Stimulated activated CD8-positive, alpha-beta memory T cell treated with anti-CD3 and anti-CD28 coated beads, Interleukin-15, amount 100 ng/mL, for 48 hours (primary cell): ENCODE data around the gene TPSD1.
"Not testable (repeated sequence)": the region's sequence is repeated elsewhere in the genome, so short reads cannot be mapped to it uniquely, and the experiment has no call there.

Source experiments
- DNase-seq, 2 donors: peaks; one replicate each; pipeline ENCODE4 v3.0.0-alpha.2; 2020; ENCODE audit warnings: low read depth in 2 of 2

Gene TPSD1

DNA sequence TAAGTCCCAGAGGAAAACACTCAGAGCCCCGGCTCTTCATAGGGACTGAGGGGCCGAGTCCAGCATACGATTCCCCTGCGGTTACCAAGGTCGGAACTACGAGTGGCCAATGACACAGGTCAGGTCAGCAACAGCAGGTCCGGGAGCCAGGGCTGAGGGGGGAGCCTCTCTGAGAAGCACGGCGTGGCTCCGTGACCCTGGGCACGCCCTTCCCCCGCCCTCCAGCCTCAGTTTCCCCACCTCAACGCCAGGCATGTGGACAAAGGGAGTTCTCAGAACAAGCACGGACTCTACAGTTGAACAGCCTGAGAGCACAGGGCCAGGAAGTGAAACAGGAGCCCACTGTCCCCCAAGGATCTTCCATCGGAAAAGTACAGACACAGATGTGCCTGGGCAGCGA is 25.6 kb downstream of the TPSD1 start:
- DNase-seq, result no peak

DNA sequence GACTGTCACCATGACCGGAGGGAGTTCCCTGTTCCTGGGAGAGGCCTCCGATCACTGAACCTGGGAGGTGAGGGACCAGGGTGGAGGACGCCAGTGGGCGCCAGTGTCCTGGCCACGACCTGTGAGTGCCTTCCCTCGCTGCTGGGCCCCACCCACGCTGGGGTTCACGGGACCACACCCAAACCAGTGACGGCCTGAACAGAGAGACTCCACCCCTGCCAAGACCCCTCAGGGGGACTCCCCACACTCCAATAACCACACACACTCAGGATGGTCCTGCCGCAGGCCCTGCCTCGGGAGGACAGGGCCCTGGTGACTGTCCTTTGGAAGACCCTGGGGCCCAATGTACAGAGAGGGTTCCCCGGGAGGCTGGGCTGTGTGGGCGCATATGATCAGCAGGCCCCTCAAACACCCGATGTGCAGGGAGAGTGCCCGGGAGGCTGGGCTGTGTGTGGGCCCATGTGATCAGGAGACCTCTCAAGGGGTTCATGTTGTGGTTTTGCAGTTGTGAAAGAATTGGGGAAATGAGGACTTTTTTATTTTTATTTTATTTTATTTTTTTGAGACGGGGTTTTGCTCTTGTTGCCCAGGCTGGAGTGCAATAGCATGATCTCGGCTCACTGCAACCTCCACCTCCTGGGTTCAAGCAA is 26.6 kb downstream of the TPSD1 start:
- DNase-seq, result no peak

DNA sequence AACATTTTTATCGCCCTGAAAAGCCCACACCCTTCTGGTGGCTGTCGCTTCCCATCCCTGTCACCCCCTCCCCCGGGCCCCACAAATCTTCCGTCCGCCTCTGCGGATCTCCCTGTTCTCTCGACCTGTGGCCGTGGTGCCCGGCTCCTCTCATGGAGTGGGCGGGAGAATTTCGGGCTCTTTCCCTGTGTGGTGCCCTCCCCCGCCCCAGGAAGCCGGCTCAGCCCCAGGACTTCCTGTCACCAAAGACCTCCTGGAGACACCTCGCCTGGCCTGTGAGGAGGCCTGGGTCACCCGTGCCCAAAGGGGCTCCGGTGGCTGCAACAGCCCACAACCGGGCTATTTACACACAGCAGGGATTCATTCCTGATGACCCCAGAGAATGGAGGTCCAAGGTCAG is 27.4 kb downstream of the TPSD1 start:
- no peak for DNase-seq

DNA sequence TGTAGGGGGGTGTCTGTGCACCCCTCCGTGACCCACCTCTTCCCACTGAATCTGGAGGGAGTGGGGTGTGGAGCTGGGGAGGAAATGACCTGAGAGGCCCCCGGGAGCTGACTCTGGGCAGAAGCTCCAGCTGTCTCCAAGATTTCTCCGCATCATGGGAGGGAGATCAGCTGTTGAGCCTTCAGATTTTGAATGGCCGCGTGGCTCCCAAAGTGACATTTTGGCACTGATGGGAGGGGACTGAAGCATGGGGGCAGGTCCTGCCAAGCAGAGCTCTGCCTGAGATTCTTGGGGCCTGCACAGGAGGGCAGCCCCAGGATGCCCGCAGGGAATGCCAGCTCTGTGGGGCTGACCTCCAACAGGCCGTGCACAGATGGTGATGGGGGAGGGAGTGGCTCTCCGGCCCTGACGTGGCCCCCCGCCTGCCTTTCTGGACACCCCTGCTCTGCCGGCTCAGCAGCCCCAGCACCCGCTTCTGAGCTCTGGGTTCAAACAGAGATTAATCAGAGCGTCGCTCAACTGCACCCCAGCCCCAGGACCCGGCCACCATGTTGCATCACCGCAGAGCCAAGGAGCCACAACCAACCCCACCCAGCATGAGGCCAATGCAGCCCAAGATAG is 28.2 kb downstream of the TPSD1 start:
- no peak for DNase-seq

DNA sequence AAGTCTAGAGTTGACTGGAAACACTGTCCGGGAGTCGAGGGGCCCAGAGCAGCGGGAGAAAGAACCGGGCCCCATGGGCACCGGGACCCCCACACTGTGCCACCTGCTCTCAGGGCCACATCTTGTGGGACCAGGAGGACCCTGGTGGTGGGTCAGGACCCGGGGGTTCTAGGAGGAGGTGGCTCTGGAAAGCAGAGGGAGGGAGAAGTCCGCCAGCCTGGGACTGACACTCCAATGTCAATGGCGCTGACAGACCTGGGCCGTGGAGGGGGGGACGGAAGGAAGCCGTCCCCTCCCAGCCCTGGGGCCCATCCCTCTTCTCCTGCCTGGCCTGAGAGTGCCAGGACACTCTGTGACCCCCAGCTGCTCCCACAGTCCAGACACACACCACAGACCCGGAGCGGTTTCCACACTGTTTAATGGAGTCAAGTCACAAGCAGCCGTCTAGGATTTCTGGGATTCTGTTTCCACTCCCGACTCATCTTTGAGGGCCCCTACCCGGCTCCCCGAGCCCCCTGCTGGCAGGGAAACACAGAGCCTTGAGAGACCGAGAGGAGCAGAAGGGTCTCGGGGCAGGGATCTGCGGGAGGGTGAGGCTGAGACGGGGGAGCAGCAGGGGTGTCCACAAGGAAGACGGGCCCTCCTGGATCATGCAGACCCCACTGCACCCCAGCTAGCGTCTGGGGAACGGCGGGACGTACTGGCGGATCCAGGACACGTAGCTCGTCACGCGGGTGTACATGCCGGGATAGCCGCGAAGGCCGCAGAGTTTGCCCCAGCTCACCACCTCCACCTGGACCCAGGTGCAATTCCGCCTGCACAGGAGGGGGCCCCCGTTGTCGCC is 30.0 kb downstream of the TPSD1 start:
- DNase-seq, result no peak

DNA sequence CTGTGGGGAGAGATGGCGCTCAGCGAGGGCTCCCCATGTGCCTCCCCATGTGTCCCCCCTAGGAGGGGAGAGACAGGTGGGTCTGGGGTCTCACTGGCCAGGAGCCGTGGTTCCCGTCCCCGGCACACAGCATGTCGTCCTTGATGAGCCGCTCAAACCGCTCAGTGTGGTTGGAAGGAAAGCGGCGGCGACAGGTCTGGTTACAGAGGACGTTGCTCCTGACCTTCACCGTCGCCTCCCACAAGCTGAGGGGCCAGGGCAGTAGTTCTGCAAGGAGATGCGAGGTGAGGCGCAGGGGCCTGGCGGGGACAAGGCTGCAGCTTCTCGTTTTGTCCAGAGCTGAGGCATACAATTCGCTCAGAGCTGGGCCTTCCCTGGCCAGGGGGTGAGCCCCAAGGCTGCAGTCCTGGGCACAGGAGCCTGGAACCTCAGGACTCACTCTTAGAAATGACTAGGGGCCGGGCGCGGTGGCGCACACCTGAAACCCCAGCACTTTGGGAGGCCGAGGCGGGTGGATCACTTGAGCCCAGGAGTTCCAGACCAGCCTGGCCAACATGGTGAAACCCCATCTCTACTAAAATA is 30.7 kb downstream of the TPSD1 start:
- no peak for DNase-seq

DNA sequence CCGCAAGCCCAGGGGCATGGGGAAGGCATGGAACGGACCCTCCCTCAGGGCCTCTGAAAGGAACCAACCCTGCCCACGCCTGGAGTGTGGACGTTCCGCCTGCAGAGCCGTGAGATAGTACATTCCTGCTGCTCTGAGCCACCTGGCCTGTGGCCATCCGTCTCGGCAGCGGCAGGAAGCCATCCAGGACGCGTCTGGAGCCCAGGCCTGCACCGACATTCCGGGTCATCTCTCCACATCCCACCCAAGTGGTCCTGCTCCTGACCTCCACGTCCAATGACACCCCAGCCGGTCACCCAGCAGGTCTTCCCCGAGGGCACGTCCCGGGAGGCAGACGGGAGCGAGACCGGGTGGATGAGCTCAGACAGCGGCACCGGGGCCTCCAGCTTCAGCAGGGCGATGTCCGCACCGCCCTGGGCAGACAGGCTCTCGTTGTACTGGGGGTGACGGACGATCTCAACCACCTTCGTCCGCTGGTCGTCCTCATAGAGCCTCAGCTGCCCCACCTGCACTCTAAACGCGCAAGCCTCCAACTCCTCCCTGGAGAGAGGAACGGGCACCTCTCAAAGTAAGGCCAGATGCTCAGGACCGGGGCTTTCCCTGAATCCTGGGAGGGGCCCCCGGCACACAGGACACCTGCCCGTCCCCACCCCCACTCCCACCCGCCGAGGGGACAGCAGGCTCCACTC is 32.3 kb downstream of the TPSD1 start:
- DNase-seq, result no peak

DNA sequence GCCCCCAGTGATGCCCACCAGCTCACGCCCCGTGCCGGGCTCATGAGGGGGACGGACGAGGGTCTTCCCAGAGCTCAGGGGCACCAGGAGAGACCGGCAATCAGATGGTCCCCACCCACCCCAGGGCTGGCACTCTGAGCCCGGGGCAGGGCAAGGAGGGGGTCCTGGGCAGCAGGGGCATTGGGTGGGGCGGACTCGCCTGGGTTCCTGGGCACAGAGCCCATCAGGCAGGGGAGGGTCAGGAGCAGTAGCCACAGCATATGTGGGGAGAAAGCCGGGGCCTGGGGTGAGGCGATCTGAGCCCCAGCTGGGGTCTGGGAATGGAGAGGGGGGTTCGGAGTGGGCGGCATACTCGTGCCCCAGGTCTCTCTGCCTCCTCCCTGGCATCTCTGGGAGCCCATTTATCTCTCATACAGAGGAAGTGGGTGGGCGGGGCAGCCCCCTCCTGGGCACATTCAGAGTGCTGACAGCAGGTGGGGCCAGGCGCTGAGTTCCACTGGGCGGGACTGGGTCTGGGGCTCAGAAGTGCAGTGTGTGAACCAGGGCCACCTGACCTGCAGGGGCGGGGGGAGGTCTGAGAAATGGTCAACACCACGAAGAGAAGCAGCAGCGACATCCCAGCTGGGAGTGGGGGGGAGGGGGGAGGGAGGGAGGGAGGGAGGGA is 33.1 kb downstream of the TPSD1 start:
- no peak for DNase-seq

DNA sequence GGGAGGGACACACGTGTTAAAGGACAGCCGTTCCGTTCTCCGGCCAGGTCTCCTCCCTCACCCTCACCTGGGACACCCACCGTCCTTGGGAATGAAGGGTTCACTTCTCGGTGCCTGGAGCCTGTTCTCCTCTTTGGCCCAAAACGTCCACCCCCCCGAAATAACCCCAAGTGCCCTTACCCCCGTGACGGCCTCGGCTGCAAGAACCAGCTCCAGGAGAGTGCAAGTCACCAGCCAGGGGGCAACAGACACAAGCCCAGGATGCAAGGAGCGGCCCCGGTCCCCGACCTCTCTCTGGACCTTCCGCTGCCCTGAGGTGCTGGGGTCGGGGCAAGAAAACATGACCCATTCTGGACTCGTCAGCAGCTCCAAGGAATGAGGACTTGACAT is 33.6 kb downstream of the TPSD1 start:
- no peak for DNase-seq

DNA sequence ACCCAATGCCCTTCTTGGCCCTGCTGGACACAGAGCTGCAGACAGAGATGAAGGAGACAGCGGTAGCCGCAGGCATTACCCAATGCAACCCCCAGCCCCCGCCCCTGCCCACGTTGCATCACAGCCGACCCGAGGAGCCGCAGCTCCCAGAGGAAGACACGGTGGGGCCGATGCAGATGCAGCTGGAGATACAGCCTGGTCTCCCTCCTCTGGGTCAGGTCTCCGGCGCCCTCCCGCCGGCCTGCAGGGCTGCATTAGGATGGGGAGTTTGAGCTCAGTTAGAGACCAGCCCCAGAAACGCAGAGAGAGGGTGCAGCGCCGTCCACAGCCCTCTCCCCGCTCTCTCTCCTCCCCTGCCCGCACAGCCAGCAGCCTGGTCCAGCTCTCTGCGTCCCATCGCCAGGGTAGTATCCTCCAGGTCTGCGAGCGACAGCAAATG is 34.2 kb downstream of the TPSD1 start:
- DNase-seq, result no peak

DNA sequence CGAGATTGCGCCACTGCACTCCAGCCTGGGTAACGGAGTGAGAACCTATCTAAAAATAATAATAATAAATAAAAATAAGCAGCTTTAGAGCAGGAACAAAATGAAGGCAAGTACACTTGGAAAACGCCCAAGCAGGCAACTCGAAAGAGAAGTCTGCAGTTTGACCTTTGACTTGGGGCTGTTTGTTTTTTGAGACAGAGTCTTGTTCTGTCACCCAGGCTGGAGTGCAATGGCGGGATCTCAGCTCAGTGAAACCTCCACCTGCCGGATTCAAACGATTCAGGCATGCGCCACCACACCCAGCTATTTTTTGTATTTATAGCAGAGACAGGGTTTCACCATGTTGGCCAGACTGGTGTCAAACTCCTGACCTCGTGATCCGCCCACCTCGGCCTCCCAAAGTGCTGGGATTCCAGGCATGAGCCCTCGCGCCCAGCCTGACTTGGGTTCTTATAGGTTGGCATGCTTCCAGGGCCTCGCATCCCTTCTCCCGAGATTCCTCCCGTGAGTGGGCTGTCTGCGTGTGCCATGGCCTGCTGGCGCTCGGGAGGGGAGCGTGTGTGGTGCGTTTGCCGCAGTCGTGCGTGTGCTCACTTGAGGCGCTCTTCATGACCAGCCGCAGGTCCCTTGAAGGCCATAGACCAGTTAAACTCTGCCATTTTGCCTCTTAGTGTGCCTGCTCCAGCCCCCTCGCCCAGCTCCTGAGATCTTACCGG is 35.1 kb downstream of the TPSD1 start:
- no peak for DNase-seq

DNA sequence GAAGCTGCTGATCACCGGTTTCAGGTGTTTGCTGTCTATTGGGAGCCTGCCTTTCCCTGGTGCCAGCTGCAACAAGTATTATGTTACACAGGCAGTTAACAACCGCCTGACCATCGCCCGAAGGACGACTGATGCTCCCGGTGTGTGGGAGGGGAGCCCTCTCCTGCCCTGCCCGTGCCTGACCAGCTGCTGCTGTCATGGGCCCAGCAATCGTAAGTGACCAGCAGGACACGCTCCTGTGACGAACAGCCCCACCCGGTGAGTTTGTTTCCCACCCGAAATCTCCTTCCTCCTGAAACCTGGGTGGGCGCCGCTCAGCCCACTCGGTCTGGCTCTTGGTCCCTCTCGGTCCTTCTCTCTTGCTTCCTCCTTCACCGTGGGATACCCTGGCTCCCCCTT is 35.7 kb downstream of the TPSD1 start:
- no peak for DNase-seq

DNA sequence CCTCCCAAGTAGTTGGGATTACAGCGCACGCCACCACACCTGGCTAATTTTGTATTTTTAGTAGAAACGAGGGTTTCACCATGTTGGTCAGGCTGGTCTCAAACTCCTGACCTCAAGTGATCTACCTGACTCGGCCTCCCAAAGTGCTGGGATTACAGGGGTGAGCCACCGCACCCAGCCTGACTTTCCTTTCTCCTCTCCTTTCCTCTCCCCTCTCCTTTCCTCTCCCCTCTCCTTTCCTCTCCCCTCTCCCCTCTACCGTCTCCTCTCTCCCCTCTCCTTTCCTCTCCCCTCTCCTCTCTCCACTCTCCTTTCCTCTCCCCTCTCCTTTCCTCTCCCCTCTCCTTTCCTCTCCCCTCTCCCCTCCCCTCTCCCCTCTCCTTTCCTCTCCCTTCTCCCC is 36.3 kb downstream of the TPSD1 start:
- not testable (repeated sequence) for DNase-seq

DNA sequence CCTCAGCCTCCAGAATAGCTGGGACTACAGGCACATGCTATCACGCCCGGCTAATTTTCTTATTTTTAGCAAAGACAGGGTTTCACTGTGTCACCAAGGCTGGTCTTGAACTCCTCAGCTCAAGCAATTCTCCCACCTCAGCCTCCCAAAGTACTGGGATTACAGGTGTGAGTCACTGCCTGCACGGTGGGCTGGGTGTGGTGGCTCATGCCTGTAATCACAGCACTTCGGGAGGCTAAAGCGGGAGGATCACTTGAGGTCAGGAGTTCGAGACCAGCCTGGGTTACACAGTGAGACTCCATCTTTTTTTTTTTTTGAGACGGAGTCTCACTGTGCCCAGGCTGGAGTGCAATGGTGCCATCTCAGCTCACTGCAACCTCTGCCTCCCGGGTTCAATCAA is 36.9 kb downstream of the TPSD1 start:
- DNase-seq, result not testable (repeated sequence)

DNA sequence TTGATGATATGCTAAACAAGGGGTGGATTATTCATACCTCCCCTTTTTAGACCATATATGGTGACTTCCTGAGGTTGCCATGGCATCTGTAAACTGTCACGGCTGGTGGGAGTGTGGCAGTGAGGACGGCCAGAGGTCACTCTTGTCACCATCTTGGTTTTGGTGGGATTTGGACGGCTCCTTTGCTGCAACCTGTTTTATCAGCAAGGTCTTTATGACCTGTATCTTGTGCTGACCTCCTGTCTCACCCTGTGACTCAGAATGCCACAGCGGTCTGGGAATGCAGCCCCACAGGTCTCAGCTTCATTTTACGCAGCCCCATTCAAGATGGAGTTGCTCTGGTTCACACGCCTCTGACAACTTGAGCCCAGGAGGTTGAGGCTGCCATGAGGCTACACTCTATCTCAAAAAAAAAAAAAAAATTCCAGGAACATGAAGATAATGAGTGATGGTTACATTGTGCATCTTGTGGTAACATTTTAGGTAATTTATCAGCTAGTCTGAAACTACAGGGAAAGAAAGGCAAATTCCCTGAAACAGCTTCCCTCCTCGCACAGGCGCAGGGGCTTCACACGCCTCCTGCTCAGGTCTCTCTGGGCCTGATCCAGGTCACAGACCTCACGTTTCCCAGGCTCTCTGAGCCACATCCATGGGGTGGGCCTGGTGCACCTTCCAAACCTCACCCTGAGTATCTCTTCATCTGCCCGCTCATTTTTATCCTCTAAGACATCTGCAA is 38.2 kb downstream of the TPSD1 start:
- DNase-seq, result no peak

DNA sequence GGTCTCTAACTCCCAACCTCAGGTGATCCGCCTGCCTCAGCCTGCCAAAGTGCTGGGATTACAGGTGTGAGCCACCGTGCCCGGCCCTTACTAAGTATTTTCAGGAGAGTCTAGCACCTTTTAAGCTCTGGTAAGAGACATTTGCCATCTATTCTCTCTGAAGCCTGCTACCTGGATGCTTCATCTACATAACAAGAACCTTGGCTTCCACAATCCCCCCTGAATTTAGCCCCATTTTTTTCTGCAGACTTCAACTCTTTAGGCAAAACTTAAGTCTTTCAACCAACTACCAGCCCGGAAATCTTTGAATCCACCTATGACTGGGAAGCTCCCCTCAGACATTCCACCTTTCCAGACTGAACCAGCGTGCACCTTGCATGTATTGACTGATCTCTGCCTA is 39.6 kb downstream of the TPSD1 start:
- DNase-seq, result no peak

DNA sequence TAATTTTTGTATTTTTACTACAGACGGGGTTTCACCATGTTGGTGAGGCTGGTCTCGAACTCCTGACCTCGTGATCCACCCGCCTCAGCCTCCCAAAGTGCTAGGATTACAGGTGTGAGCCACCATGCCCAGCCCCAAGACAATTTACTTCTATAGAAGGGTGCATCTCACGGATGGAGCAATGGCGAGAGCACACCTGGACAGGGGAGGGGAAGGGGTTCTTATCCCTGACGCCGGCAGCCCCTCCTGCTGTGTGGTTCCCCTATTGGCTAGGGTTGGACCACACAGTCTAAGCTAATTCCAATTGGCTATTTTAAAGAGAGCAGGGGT is 40.8 kb downstream of the TPSD1 start:
- DNase-seq, result not testable (repeated sequence)

DNA sequence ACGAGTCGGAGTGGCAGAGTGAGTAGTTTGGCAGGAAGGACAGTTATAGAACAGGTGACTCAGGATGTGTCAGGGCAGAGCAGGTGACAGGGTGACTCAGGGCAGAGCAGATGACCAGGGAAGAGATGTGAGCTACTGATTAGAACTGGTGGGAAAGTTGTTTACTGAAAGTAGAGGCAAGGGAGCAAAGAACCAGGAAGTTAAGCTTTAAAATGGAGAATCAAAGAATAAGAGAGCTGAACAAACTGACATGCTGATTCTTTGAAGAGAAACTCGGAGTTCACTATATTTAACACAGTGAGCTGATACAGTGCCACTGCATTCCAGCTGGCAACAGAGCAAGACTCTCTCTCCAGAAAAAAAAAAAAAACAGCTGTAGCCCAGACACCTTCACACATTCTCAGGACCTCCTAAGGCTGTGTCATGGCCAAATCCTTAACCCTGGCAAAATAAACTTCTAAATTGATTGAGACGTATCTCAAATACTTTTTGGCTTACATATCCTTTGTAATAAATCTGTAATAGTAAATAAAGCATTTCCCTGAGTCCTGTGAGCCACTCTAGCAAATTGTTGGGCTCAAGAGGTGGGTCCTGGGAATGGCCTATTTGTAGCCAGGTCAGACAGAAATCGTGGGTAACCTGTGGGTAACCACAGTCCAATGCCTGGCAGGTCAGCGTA is 41.3 kb downstream of the TPSD1 start:
- DNase-seq, result peak in 1 of 2 donors; percentile 41

DNA sequence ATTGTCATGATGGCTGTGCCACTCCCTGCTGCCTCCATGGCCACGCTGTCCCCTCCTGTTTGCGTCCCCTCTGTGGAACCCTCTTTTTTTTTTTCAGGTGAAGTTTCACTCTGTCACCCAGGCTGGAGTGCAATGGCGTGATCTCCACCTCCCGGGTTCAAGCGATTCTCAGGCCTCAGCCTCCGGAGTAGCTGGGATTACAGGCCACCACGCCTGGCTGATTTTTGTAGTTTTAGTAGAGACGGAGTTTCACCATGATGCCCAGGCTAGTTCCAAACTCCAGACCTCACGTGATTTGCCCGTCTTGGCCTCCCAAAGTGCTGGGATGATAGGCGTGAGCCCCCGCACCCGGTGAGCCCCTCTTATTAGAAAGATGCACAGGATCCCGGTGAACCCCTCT is 42.5 kb downstream of the TPSD1 start:
- DNase-seq, result no peak
